Smooth muscle cell (in vitro differentiated cells): Measurements from ENCODE around the gene PSAP. TPM values are rescaled to one million over a fixed set of nuclear protein-coding genes. Genes with fewer than 3 reads are reported as not detected.

Experiments
- DNase-seq: peaks from one replicate; lab custom pipeline; 2025; ENCODE audit not compliant: unreplicated experiment; lab: John Stamatoyannopoulos, UW
- H2AFZ ChIP-seq: fragments of 200-600 bp; sonication (generic); 2 replicates; pipeline ENCODE4 v1.6.0; 2016; ENCODE audit warnings: antibody characterized with exemption, low read depth, mild to moderate bottlenecking
- H3F3A ChIP-seq: fragments of 200-600 bp; sonication (generic); 2 replicates; pipeline ENCODE4 v1.6.0; 2017; ENCODE audit warnings: antibody characterized with exemption, low read depth
- H3K27ac ChIP-seq: fragments of 200-600 bp; sonication (generic); 2 replicates; pipeline ENCODE4 v1.5.1; 2016; ENCODE audit warnings: low read depth, mild to moderate bottlenecking
- H3K27me3 ChIP-seq: fragments of 200-600 bp; sonication (generic); 2 replicates; pipeline ENCODE4 v1.6.1; 2016; ENCODE audit warnings: low read depth, mild to moderate bottlenecking
- H3K36me3 ChIP-seq: fragments of 200-600 bp; sonication (generic); 2 replicates; pipeline ENCODE4 v1.5.1; 2016; ENCODE audit warnings: low read depth
- H3K4me1 ChIP-seq: fragments of 200-600 bp; sonication (generic); 2 replicates; pipeline ENCODE4 v1.5.1; 2016; ENCODE audit warnings: low read depth
- H3K4me2 ChIP-seq: fragments of 200-600 bp; sonication (generic); 2 replicates; pipeline ENCODE4 v1.6.0; 2016; ENCODE audit warnings: mild to moderate bottlenecking
- H3K4me3 ChIP-seq: fragments of 200-600 bp; sonication (generic); 2 replicates; pipeline ENCODE4 v1.5.1; 2016; ENCODE audit warnings: mild to moderate bottlenecking
- H3K79me2 ChIP-seq: fragments of 200-600 bp; sonication (generic); 2 replicates; pipeline ENCODE4 v1.6.0; 2016; ENCODE audit warnings: low read depth, mild to moderate bottlenecking
- H3K9ac ChIP-seq: fragments of 200-600 bp; sonication (generic); 2 replicates; pipeline ENCODE4 v1.6.0; 2016; ENCODE audit warnings: low read depth
- H3K9me3 ChIP-seq: fragments of 200-600 bp; sonication (generic); replicated peaks from 2 replicates; pipeline ENCODE4 v1.5.1; 2016; ENCODE audit warnings: low read depth
- H4K20me1 ChIP-seq: fragments of 200-600 bp; sonication (generic); 2 replicates; pipeline ENCODE4 v1.6.0; 2016; ENCODE audit warnings: low read depth
- CTCF ChIP-seq: fragments of 200-600 bp; sonication (generic); IDR thresholded peaks from 2 replicates; pipeline ENCODE4 v1.5.1; 2017; ENCODE audit warnings: borderline replicate concordance, mild to moderate bottlenecking, antibody characterized with exemption; ENCODE audit not compliant: insufficient read depth, poor library complexity, severe bottlenecking
- WGBS: methylation state at CpG from one replicate; pipeline ENCODE4 v1.1.7; 2016; ENCODE audit warnings: low lambda C conversion rate; 5-methylcytosine and 5-hydroxymethylcytosine counted together
- polyA plus RNA-seq: library from polyadenylated mRNA; unstranded; fragments of >200 nt; fragmentation: Nextera tagmentation; extraction: Ambion mirVana; gene quantifications from 2 replicates; pipeline ENCODE4 v1.2.1, GENCODE V29; 2016
- total RNA-seq: library from RNA; depleted of rRNA; stranded (reverse); fragments of >200 nt; gene quantifications from 2 replicates; pipeline ENCODE4 v1.2.3, GENCODE V29; 2014

PSAP gene
- total and polyA plus RNA-seq, 2 experiments from 2014 or later = 282 to 500 TPM

GRCh38 chr10:71868192-71868697 is 17.2 kb upstream of the PSAP start:
- Histone ChIP-seq H3K4me1 (no peaks in the 10 kb centered on the region), H3K27me3 (no peaks in the 10 kb centered on the region), H3K27ac (no peak overlapping the region), H3K79me2 (no peaks in the 10 kb centered on the region), H3F3A (no peaks in the 10 kb centered on the region), H3K4me3 (no peak overlapping the region), H3K9me3 (no peaks in the 10 kb centered on the region), H2AFZ (no peak overlapping the region), H4K20me1 (no peaks in the 10 kb centered on the region), H3K36me3 (no peaks in the 10 kb centered on the region), H3K4me2 (no peak overlapping the region), H3K9ac (no peak overlapping the region)
- no peak for DNase-seq
- 79% methylated on average over 5 of the region's 5 CpGs for WGBS
- TF ChIP-seq CTCF = no peak

- 95% methylated on average over 7 of the region's 7 CpGs for WGBS
- H3K9me3 ChIP-seq = no peaks in the 10 kb centered on the region
Measured at GRCh38 chr10:71865561-71866041, 14.6 kb upstream of the PSAP start.

GRCh38 chr10:71864911-71865361 is 13.9 kb upstream of the PSAP start:
- H3K4me1 ChIP-seq = peaks cover 12% of the 10 kb centered on the region
- H3K27me3 ChIP-seq = no peaks in the 10 kb centered on the region
- H3K9me3 ChIP-seq = no peaks in the 10 kb centered on the region
- H3K79me2 ChIP-seq = no peaks in the 10 kb centered on the region
- TF ChIP-seq CTCF = no peak
- WGBS = 78% methylated on average over 5 of the region's 5 CpGs
- H3K4me2 ChIP-seq = no peak overlapping the region
- H3K36me3 ChIP-seq = no peaks in the 10 kb centered on the region
- H3K27ac ChIP-seq = no peak overlapping the region
- H4K20me1 ChIP-seq = no peaks in the 10 kb centered on the region
- H3K4me3 ChIP-seq = no peak overlapping the region
- H3K9ac ChIP-seq = no peak overlapping the region
- no peak for DNase-seq
- peaks cover 7% of the 10 kb centered on the region for H3F3A ChIP-seq
- no peak overlapping the region for H2AFZ ChIP-seq

More at GRCh38 chr10:71865561-71866041, 14.6 kb upstream of the PSAP start:
- Histone ChIP-seq H3F3A (peaks cover 7% of the 10 kb centered on the region), H3K27me3 (no peaks in the 10 kb centered on the region), H3K79me2 (no peaks in the 10 kb centered on the region), H3K4me2 (no peak overlapping the region), H2AFZ (no peak overlapping the region), H3K4me1 (peaks cover 8% of the 10 kb centered on the region), H3K4me3 (no peak overlapping the region), H4K20me1 (no peaks in the 10 kb centered on the region), H3K27ac (no peak overlapping the region), H3K9ac (no peak overlapping the region), H3K36me3 (no peaks in the 10 kb centered on the region)
- DNase-seq = no peak
- TF ChIP-seq CTCF = no peak

GRCh38 chr10:71863203-71863602 is 12.2 kb upstream of the PSAP start:
- no peaks in the 10 kb centered on the region for H3K36me3 ChIP-seq
- H3K4me1 ChIP-seq = peaks cover 12% of the 10 kb centered on the region
- H3K79me2 ChIP-seq = no peaks in the 10 kb centered on the region
- H4K20me1 ChIP-seq = no peaks in the 10 kb centered on the region
- no peak for DNase-seq
- no peak overlapping the region for H3K4me3 ChIP-seq
- WGBS = 83% methylated on average over 6 of the region's 6 CpGs
- peaks cover 7% of the 10 kb centered on the region for H3F3A ChIP-seq
- TF ChIP-seq CTCF = no peak
- H3K4me2 ChIP-seq = no peak overlapping the region
- H3K9ac ChIP-seq = no peak overlapping the region
- no peak overlapping the region for H2AFZ ChIP-seq
- H3K27ac ChIP-seq = peak overlapping the region; percentile 31
- no peaks in the 10 kb centered on the region for H3K9me3 ChIP-seq
- H3K27me3 ChIP-seq = no peaks in the 10 kb centered on the region
